Glutamatergic neuron (in vitro differentiated cells): ENCODE results near the gene EPHB2. TPM values are rescaled to one million over a fixed set of nuclear protein-coding genes. Genes with fewer than 3 reads are reported as not detected.
"Not testable (repeated sequence)": the region's sequence is repeated elsewhere in the genome, so short reads cannot be mapped to it uniquely, and the experiment has no call there.

Experiments used
- DNase-seq: peaks from one replicate; pipeline ENCODE4 v3.0.0; 2022
- H3K27ac Mint-ChIP-seq: one replicate; pipeline ENCODE4 v1.8.0; 2020; ENCODE audit warnings: mild to moderate bottlenecking, mixed read lengths, inconsistent platforms; ENCODE audit not compliant: unreplicated experiment
- H3K27me3 Mint-ChIP-seq: one replicate; pipeline ENCODE4 v1.8.0; 2020; ENCODE audit warnings: mild to moderate bottlenecking, moderate library complexity, mixed read lengths, inconsistent platforms; ENCODE audit not compliant: unreplicated experiment
- H3K36me3 Mint-ChIP-seq: one replicate; pipeline ENCODE4 v1.8.0; 2020; ENCODE audit warnings: mild to moderate bottlenecking, mixed read lengths, inconsistent platforms; ENCODE audit not compliant: unreplicated experiment
- H3K4me1 Mint-ChIP-seq: one replicate; pipeline ENCODE4 v1.8.0; 2020; ENCODE audit warnings: mild to moderate bottlenecking, low read depth, mixed read lengths, inconsistent platforms; ENCODE audit not compliant: unreplicated experiment
- H3K4me3 Mint-ChIP-seq: one replicate; pipeline ENCODE4 v1.8.0; 2020; ENCODE audit warnings: mild to moderate bottlenecking, mixed read lengths, inconsistent platforms; ENCODE audit not compliant: unreplicated experiment
- H3K9me3 Mint-ChIP-seq: one replicate; pipeline ENCODE4 v1.8.0; 2020; ENCODE audit warnings: mild to moderate bottlenecking, moderate library complexity, mixed read lengths, inconsistent platforms; ENCODE audit not compliant: unreplicated experiment
- total RNA-seq: library from RNA; stranded (reverse); fragmentation: NEBNext Ultra II Directional; extraction: Animal tissue kit (Norgen Biotek cat#: 25700); gene quantifications from one replicate; pipeline ENCODE4 v1.2.1, GENCODE V29; 2021; ENCODE audit not compliant: unreplicated experiment
- TF ChIP-seq, protein P1 (sequence below): fragments of 200-600 bp; sonication (generic); IDR thresholded peaks from one replicate; pipeline ENCODE4 v1.5.0; 2021; ENCODE audit not compliant: partially characterized antibody, unreplicated experiment

Gene EPHB2
- total RNA-seq, 1 donor from 2014 or later, result 93.0 TPM

DNA sequence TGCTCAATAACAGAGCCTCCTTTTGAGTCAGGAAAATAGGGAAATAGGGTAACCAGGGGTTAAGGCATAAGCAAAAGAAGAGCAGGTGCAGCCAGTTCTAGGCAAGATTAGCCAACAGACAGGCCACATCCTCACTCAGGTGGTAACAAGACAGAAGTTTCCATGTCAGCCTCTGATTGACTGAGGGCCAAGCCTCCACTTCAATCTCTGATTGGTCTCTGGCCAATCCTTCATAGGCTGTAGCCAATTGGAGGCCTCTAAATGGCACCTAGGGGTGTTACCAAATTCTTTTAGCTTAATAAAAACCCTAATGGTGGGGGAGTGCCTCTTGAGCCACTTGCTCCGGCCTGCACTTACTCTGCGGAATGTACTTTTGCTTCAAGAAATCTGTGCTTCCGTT, 224.8 kb downstream of the EPHB2 start:
- TF ChIP-seq, protein P1, sequence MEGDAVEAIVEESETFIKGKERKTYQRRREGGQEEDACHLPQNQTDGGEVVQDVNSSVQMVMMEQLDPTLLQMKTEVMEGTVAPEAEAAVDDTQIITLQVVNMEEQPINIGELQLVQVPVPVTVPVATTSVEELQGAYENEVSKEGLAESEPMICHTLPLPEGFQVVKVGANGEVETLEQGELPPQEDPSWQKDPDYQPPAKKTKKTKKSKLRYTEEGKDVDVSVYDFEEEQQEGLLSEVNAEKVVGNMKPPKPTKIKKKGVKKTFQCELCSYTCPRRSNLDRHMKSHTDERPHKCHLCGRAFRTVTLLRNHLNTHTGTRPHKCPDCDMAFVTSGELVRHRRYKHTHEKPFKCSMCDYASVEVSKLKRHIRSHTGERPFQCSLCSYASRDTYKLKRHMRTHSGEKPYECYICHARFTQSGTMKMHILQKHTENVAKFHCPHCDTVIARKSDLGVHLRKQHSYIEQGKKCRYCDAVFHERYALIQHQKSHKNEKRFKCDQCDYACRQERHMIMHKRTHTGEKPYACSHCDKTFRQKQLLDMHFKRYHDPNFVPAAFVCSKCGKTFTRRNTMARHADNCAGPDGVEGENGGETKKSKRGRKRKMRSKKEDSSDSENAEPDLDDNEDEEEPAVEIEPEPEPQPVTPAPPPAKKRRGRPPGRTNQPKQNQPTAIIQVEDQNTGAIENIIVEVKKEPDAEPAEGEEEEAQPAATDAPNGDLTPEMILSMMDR, result no peak
- Mint-ChIP-seq H3K4me1 (no peaks in the 10 kb centered on the region), H3K27ac (no peak overlapping the region), H3K36me3 (peaks cover 12% of the 10 kb centered on the region), H3K27me3 (peaks cover 5% of the 10 kb centered on the region), H3K4me3 (no peak overlapping the region), H3K9me3 (peaks cover 3% of the 10 kb centered on the region)
- no peak for DNase-seq

DNA sequence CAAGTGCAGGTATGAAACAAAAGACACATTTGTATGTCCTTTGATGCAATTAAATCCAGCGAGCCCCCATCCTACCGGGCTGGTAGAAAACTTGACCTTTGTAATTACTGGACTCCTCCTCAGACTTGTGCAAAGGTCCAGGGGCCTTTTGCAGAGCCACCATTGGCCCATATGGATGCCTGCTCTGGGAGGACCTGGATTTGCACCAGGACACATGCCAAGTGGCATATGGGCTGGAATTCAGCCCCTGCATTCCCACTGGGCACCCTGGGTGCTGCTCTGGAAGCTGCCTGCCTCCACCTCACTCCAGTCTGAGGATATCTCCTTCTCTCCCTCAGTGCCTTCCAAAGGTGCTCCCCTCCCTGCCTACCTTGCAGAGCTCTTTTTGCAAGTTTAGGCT, 226.0 kb downstream of the EPHB2 start:
- Mint-ChIP-seq H3K36me3 (peaks cover 12% of the 10 kb centered on the region), H3K4me3 (no peak overlapping the region), H3K4me1 (no peaks in the 10 kb centered on the region)

DNA sequence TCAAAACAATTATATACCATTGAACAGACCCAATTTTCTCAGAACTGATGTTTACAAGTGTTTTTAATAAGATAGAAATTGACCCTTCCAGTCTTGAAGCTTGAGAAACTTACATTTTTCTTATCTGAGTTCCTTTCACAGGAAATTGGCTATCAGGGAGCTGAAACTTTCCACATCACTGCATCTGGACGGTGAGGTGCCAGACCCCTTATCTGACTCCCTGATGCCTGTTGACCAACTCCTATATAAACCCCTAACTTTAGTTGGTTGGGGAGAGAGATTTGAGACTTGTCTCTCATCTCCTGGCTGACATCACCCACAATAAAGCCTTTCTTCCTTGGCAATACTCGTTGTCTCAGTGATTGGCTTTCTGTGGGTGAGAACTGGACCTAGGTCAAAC, 230.6 kb downstream of the EPHB2 start:
- peaks cover 4% of the 10 kb centered on the region for H3K36me3 Mint-ChIP-seq
- no peak overlapping the region for H3K4me3 Mint-ChIP-seq
- TF ChIP-seq, protein P1, result no peak
- peaks cover 7% of the 10 kb centered on the region for H3K27me3 Mint-ChIP-seq
- H3K4me1 Mint-ChIP-seq, result no peaks in the 10 kb centered on the region
- H3K27ac Mint-ChIP-seq, result no peak overlapping the region
- H3K9me3 Mint-ChIP-seq, result no peaks in the 10 kb centered on the region
- DNase-seq, result no peak

More for the DNA sequence above, 226.0 kb downstream of the EPHB2 start:
- no peak for DNase-seq
- TF ChIP-seq, protein P1, result no peak
- Mint-ChIP-seq H3K27me3 (peaks cover 5% of the 10 kb centered on the region), H3K9me3 (peaks cover 3% of the 10 kb centered on the region), H3K27ac (no peak overlapping the region)

DNA sequence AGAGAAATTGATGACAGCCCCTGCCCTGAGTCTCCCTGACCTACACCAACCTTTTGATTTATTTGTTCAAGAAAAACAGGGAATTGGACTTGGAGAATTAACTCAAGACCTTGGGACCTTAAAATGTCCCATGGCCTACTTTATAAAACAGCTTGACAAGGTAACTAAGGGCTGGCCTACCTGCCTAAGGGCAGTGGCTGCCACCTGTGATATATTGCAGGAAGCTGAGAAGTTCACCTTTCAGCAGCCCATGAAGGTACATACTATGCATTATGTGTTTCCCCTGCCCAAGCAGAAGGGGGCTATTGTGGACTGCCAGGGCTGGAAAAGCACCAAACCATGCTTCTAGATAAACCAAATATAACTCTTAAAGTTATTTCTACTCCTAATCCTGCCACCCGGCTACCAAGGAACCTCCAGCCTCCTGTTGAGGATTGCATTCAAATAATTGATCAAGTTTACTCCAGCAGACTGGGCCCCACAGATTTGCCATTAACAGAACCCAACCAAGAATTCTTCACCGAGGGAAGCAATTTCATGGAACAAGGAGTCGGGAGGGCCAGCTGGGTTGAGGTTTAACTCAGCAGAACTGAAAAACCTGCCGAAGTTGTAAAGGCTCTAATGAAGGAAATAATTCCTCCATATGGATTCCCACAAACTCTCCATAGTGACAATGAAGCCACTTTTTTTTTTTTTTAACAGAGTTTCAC, 233.9 kb downstream of the EPHB2 start:
- TF ChIP-seq, protein P1, result no peak
- peaks cover 3% of the 10 kb centered on the region for H3K36me3 Mint-ChIP-seq
- H3K4me3 Mint-ChIP-seq, result no peak overlapping the region
- no peak for DNase-seq
- peaks cover 6% of the 10 kb centered on the region for H3K27me3 Mint-ChIP-seq
- H3K9me3 Mint-ChIP-seq, result peaks cover 2% of the 10 kb centered on the region
- H3K4me1 Mint-ChIP-seq, result no peaks in the 10 kb centered on the region
- no peak overlapping the region for H3K27ac Mint-ChIP-seq

DNA sequence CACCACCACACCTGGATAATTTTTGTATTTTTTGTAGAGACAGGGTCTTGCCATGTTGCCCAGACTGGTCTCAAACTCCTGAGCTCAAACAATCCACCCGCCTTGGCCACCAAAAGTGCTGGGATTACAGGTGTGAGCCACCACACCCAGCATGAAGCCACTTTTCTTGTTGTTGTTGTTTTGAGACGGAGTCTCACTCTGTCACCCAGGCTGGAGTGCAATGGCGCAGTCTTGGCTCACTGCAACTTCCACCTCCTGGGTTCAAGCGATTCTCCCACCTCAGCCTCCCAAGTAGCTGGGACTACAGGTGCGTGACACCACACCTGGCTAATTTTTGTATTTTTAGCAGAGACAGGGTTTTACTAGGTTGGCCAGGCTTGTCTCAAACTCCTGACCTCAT, 234.5 kb downstream of the EPHB2 start:
- H3K9me3 Mint-ChIP-seq, H3K4me1 Mint-ChIP-seq, H3K27ac Mint-ChIP-seq, DNase-seq, H3K27me3 Mint-ChIP-seq, H3K36me3 Mint-ChIP-seq, H3K4me3 Mint-ChIP-seq: not testable (repeated sequence)
